ENCODE data around the gene SEMA4B. TPM values are rescaled to one million over a fixed set of nuclear protein-coding genes. Genes with fewer than 3 reads are reported as not detected.

The SEMA4B gene
- total RNA-seq, 2 donors from 2014 or later, result 26.9 to 38.4 TPM

DNA sequence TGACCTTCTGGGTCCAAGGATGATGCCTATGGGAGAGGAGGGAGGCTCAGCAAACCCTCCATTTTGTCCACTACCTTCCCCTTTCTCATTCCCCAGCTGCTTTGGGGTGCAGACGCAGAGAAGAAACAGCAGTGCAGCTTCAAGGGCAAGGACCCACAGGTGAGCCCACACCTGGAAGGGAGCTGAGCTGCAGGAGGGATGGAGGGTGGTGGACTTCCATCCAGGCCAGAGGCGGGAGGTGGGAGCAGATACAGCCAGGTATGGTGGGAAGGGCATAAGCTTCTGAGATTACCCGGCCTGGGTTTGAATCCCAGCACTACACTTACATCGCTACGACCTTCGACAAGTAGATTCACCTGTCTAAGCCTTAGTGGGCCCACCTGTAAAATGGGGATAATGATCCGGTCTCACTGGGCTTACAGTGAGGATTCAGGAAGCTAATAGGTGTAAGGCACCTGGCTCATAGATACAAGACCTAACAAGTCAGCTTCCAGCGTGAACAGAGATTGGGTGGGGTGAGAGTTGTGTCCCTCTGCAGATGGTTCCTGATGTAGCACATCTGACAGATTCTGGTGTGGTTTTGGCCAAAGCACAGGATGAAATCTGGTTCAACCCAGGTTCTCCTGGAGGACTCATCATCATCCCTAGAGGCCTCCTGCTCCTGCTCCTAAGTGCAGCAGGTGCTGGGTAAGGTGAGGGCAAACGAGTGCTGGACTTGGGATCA is 16.7 kb downstream of the SEMA4B start:
- no peak for DNase-seq (ENCODE audit: low spot score)
- Histone ChIP-seq H3K27ac (no peak overlapping the region), H3K36me3 (no peaks in the 10 kb centered on the region), H3K27me3 (replicated peaks; ENCODE audit: insufficient read depth) (no peaks in the 10 kb centered on the region), H3K9me3 (no peaks in the 10 kb centered on the region), H3K4me3 (no peak overlapping the region), H3K4me1 (ENCODE audit: control insufficient read depth in 1 of 2, low read depth in 2 of 2) (peaks cover 3 to 11% of the 10 kb centered on the region in 2 donors)
- no peak for ATAC-seq (ENCODE audit: insufficient number of reproducible peaks, low FRiP score, low read depth)
- TF ChIP-seq, protein P1, sequence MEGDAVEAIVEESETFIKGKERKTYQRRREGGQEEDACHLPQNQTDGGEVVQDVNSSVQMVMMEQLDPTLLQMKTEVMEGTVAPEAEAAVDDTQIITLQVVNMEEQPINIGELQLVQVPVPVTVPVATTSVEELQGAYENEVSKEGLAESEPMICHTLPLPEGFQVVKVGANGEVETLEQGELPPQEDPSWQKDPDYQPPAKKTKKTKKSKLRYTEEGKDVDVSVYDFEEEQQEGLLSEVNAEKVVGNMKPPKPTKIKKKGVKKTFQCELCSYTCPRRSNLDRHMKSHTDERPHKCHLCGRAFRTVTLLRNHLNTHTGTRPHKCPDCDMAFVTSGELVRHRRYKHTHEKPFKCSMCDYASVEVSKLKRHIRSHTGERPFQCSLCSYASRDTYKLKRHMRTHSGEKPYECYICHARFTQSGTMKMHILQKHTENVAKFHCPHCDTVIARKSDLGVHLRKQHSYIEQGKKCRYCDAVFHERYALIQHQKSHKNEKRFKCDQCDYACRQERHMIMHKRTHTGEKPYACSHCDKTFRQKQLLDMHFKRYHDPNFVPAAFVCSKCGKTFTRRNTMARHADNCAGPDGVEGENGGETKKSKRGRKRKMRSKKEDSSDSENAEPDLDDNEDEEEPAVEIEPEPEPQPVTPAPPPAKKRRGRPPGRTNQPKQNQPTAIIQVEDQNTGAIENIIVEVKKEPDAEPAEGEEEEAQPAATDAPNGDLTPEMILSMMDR (IDR thresholded peaks at IDR 0.05), result no peak

DNA sequence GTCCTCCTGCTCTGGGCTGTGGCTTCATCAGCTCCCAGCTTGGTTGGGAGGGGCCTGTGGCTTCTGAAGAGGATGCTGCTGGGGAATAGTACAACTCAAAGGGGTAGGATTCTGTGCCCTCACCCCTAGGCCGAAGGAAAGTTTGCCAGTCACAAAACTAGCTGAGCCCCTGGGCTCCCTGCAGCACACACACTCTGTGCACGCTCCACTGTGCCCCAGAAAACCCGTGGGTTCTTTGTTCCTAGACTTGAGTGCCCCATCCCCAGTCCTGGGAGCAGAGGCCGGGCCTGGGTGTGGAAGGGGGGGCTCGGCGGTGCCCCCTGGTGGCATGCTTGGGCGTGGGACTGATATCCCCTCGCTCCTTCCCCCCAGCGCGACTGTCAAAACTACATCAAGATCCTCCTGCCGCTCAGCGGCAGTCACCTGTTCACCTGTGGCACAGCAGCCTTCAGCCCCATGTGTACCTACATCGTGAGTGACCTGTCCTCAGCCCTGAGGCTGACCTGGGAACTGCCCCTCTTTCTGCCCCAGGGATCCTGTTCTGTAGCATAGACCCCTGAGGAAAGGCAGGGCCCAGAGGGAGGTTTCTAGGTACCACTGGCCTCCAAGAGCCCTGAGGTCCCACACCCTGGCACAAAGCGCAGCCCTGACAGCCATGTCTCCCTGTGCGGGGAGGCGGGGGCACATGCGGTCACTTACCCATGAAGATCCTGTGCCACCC is 18.5 kb downstream of the SEMA4B start:
- DNase-seq (ENCODE audit: low spot score), result no peak

DNA sequence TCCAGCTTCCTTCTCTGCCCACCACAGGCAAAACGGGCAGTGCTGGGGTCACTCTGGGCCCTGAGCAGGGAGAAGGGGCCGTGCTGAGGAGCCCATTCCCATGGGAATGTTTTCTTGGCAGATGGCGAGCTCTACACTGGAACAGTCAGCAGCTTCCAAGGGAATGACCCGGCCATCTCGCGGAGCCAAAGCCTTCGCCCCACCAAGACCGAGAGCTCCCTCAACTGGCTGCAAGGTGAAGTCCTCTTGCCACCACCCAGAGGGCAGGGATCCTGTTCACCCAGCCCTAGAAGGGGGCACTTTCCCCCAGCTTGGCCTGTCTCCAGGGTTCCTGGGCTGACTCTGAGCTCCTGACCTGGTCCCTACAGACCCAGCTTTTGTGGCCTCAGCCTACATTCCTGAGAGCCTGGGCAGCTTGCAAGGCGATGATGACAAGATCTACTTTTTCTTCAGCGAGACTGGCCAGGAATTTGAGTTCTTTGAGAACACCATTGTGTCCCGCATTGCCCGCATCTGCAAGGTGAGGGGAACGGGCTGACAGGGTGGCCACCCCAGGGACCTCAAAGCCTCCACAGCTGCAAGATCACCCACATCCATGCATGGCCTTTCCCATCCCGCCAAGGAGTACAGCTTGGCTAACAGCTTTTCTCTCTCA is 20.2 kb downstream of the SEMA4B start:
- TF ChIP-seq, protein P1 (IDR thresholded peaks at IDR 0.05), result peak; percentile 77
- Histone ChIP-seq H3K9me3 (no peaks in the 10 kb centered on the region), H3K4me1 (ENCODE audit: control insufficient read depth in 1 of 2, low read depth in 2 of 2) (peaks cover 3 to 11% of the 10 kb centered on the region in 2 donors), H3K36me3 (peaks cover 27% of the 10 kb centered on the region), H3K27ac (peak overlapping the region in 1 of 2 donors; percentile 61), H3K27me3 (replicated peaks; ENCODE audit: insufficient read depth) (no peaks in the 10 kb centered on the region), H3K4me3 (no peak overlapping the region)
- DNase-seq (ENCODE audit: low spot score), result peak; percentile 50
- ATAC-seq (ENCODE audit: insufficient number of reproducible peaks, low FRiP score, low read depth), result peak; percentile 80

More for the DNA sequence above, 18.5 kb downstream of the SEMA4B start:
- Histone ChIP-seq H3K27ac (no peak overlapping the region), H3K4me1 (ENCODE audit: control insufficient read depth in 1 of 2, low read depth in 2 of 2) (peaks cover 3 to 11% of the 10 kb centered on the region in 2 donors), H3K36me3 (peaks cover 17% of the 10 kb centered on the region), H3K9me3 (no peaks in the 10 kb centered on the region), H3K4me3 (no peak overlapping the region), H3K27me3 (replicated peaks; ENCODE audit: insufficient read depth) (no peaks in the 10 kb centered on the region)
- ATAC-seq (ENCODE audit: insufficient number of reproducible peaks, low FRiP score, low read depth), result no peak
- TF ChIP-seq, protein P1 (IDR thresholded peaks at IDR 0.05), result peak; percentile 54

DNA sequence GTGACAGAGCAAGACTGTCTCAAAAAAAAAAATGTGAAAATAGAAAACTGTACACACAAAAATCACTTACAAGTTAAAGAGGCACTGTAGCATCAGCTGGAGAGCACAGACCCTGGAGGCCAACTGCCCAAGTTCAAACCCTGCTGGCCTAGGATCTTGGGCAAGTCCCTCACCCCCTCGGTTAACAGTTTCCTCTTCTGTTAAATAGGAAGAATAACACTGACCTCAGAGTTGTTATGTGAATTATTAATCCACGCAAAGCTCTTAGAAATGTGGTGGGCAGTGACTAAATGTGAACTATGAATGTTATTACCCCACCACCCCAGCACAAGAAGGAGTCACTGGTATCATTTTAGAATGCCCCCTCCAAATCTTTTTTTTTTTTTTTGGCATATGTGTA is 21.4 kb downstream of the SEMA4B start:
- Histone ChIP-seq H3K9me3 (no peaks in the 10 kb centered on the region), H3K27ac (no peak overlapping the region), H3K27me3 (replicated peaks; ENCODE audit: insufficient read depth) (no peaks in the 10 kb centered on the region), H3K36me3 (peaks cover 38% of the 10 kb centered on the region), H3K4me3 (no peak overlapping the region), H3K4me1 (ENCODE audit: control insufficient read depth in 1 of 2, low read depth in 2 of 2) (peaks cover 3 to 11% of the 10 kb centered on the region in 2 donors)
- TF ChIP-seq, protein P1 (IDR thresholded peaks at IDR 0.05), result no peak
- ATAC-seq (ENCODE audit: insufficient number of reproducible peaks, low FRiP score, low read depth) (no peak), DNase-seq (ENCODE audit: low spot score) (no peak)

Data from thoracic aorta (tissue), 2 donors.